HepG2 (cell line): ENCODE measurements around the gene ITPR1. TPM values are rescaled to one million over a fixed set of nuclear protein-coding genes. Genes with fewer than 3 reads are reported as not detected.

Experiments
- ATAC-seq: fragments of 200-7000 bp; cut with Tn5 transposase; 3 replicates; pipeline ENCODE4 v1.9.1; 2020; ENCODE audit warnings: mild to moderate bottlenecking, moderate library complexity
- BruUV-seq: library from RNA; stranded (reverse); fragments of 400-500 nt; replicated peaks from 2 replicates; lab custom pipeline; 2021; lab: Mats Ljungman, UMichigan
- CTCF ChIA-PET: fragments of 300-600 bp; formaldehyde crosslinking; extraction: SDS; loops from one replicate; lab custom pipeline; 2021; ENCODE audit warnings: low total read pairs, inconsistent platforms, low intra/inter-chr PET ratio; lab: Yijun Ruan, JAX
- POLR2A ChIA-PET: fragments of 350-600 bp; sonication (Branson Sonifier 250); formaldehyde crosslinking; loops from one replicate; lab custom pipeline; 2020; ENCODE audit warnings: antibody characterized with exemption, inconsistent platforms; lab: Yijun Ruan, JAX
- DNase-seq: peaks from one replicate; pipeline ENCODE4 v3.0.0-alpha.2; 2015; ENCODE audit warnings: low spot score
- FAIRE-seq: peaks from 3 replicates; lab custom pipeline; 2011; peaks lifted over from hg19 to GRCh38; lab: Jason Lieb, UNC
- H2AFZ ChIP-seq: one replicate; pipeline ENCODE4 v1.6.1; 2011; ENCODE audit warnings: low read length, inconsistent platforms
- H3K27ac ChIP-seq: fragments of 300-600 bp; 3 replicates; pipeline ENCODE4 v1.8.0; 2011; ENCODE audit warnings: mixed run types, mild to moderate bottlenecking, mixed read lengths, low read length, inconsistent platforms; ENCODE audit not compliant: insufficient read depth; ENCODE audit errors: extremely low read length
- H3K27me3 ChIP-seq, 2 experiments: fragments of 200-600 bp in 1 of 2; 2 replicates in 1 of 2; 3 replicates in 1 of 2; pipeline versions ENCODE4 v1.6.0 to v1.8.0; 2011; ENCODE audit warnings: low read length in 2 of 2, mild to moderate bottlenecking in 2 of 2, moderate library complexity in 2 of 2, inconsistent platforms in 1 of 2; ENCODE audit not compliant: insufficient read depth in 2 of 2, control insufficient read depth in 1 of 2
- H3K36me3 ChIP-seq, 2 experiments: fragments of 200-600 bp in 1 of 2; replicated peaks in 1 of 2; 2 replicates in 1 of 2; 3 replicates in 1 of 2; pipeline versions ENCODE4 v1.5.1 to v1.8.0; 2011; ENCODE audit warnings: low read length in 2 of 2, inconsistent platforms in 1 of 2; ENCODE audit not compliant: insufficient read depth in 2 of 2, control insufficient read depth in 1 of 2
- H3K4me1 ChIP-seq: 2 replicates; pipeline ENCODE4 v1.5.1; 2012; ENCODE audit warnings: low read length, inconsistent platforms; ENCODE audit not compliant: insufficient read depth
- H3K4me2 ChIP-seq: 2 replicates; pipeline ENCODE4 v1.6.0; 2011; ENCODE audit warnings: low read depth, low read length, inconsistent platforms
- H3K4me3 ChIP-seq, 3 experiments: fragments of 200-600 bp in 1 of 3; sonication (generic), shearing (Covaris generic) in 1 of 3; replicated peaks in 1 of 3; 2 replicates each; pipeline ENCODE4 v1.5.1; 2011 to 2016; ENCODE audit warnings: low read length in 3 of 3, inconsistent platforms in 2 of 3, low read depth in 2 of 3, mild to moderate bottlenecking in 2 of 3, control low read depth in 1 of 3, mixed read lengths in 1 of 3; ENCODE audit not compliant: insufficient read depth in 1 of 3
- H3K79me2 ChIP-seq: one replicate; pipeline ENCODE4 v1.6.1; 2011; ENCODE audit warnings: low read length, inconsistent platforms; ENCODE audit not compliant: insufficient read depth
- H3K9ac ChIP-seq: 2 replicates; pipeline ENCODE4 v1.6.0; 2011; ENCODE audit warnings: mild to moderate bottlenecking, low read depth, low read length, inconsistent platforms; ENCODE audit not compliant: insufficient read depth
- H3K9me3 ChIP-seq: 2 replicates; pipeline ENCODE4 v1.5.1; 2012; ENCODE audit warnings: mild to moderate bottlenecking, low read length
- H4K20me1 ChIP-seq: 2 replicates; pipeline ENCODE4 v1.6.0; 2011; ENCODE audit warnings: inconsistent platforms, mild to moderate bottlenecking, low read length, moderate library complexity; ENCODE audit not compliant: insufficient read depth
- CEBPZ ChIP-seq: IDR thresholded peaks from 2 replicates; pipeline ENCODE4 v1.6.1; 2012; ENCODE audit warnings: low read length, improper control_type of control experiment
- DBP ChIP-seq: sonication (generic); formaldehyde crosslinking; IDR thresholded peaks from 2 replicates; pipeline ENCODE4 v1.4.0; 2020; ENCODE audit warnings: missing genetic modification reagents; ENCODE audit errors: not compliant biosample characterization
- DDIT3 ChIP-seq: sonication (generic); formaldehyde crosslinking; IDR thresholded peaks from 2 replicates; pipeline ENCODE4 v1.4.0; 2020; ENCODE audit warnings: mild to moderate bottlenecking, missing genetic modification reagents
- FOXK1 ChIP-seq: sonication (generic); formaldehyde crosslinking; IDR thresholded peaks from 2 replicates; pipeline ENCODE4 v1.4.0; 2020; ENCODE audit warnings: low read depth, missing genetic modification reagents, borderline replicate concordance
- GABPB1 ChIP-seq: IDR thresholded peaks from 2 replicates; pipeline ENCODE4 v1.6.1; 2016; ENCODE audit warnings: mild to moderate bottlenecking, missing genetic modification reagents, moderate library complexity, missing compliant biosample characterization
- MAFG ChIP-seq: sonication (generic); formaldehyde crosslinking; IDR thresholded peaks from 2 replicates; pipeline ENCODE4 v1.5.1; 2020; ENCODE audit warnings: mild to moderate bottlenecking, missing genetic modification reagents
- MEIS2 ChIP-seq: sonication (generic); formaldehyde crosslinking; IDR thresholded peaks from 2 replicates; pipeline ENCODE4 v1.9.0; 2021; ENCODE audit warnings: mild to moderate bottlenecking, missing genetic modification reagents
- PAXIP1 ChIP-seq: sonication (generic); formaldehyde crosslinking; conservative IDR thresholded peaks from 2 replicates; pipeline ENCODE4 v1.4.0; 2020; ENCODE audit warnings: mild to moderate bottlenecking, missing genetic modification reagents, moderate library complexity
- PCBP1 ChIP-seq: fragments of 200-400 bp; formaldehyde crosslinking; IDR thresholded peaks from 2 replicates; pipeline ENCODE4 v1.6.1; 2017; ENCODE audit warnings: mild to moderate bottlenecking, low read depth, low read length, borderline replicate concordance
- PCBP2 ChIP-seq: fragments of 200-400 bp; formaldehyde crosslinking; optimal IDR thresholded peaks from 2 replicates; pipeline ENCODE3; 2018; ENCODE audit warnings: low read length, low read depth; ENCODE audit not compliant: poor library complexity, severe bottlenecking
- TCF7L2 ChIP-seq: IDR thresholded peaks from 2 replicates; pipeline ENCODE4 v1.6.1; 2011; ENCODE audit warnings: mild to moderate bottlenecking, low read depth, low read length, moderate library complexity
- XRCC5 ChIP-seq: fragments of 200-400 bp; formaldehyde crosslinking; optimal IDR thresholded peaks from 2 replicates; pipeline ENCODE3; 2017; ENCODE audit warnings: mild to moderate bottlenecking, low read length
- ZNF296 ChIP-seq: sonication (generic); formaldehyde crosslinking; conservative IDR thresholded peaks from 2 replicates; pipeline ENCODE4 v1.5.0; 2020; ENCODE audit warnings: mild to moderate bottlenecking, missing genetic modification reagents
- ZNF343 ChIP-seq: sonication (generic); formaldehyde crosslinking; IDR thresholded peaks from 2 replicates; pipeline ENCODE4 v1.4.0; 2020; ENCODE audit warnings: mild to moderate bottlenecking, missing genetic modification reagents
- ZNF44 ChIP-seq: sonication (generic); formaldehyde crosslinking; IDR thresholded peaks from 2 replicates; pipeline ENCODE4 v1.5.1; 2020; ENCODE audit warnings: mild to moderate bottlenecking, missing genetic modification reagents
- WGBS: methylation state at CpG from one replicate; pipeline ENCODE4 v1.1.6; 2017; ENCODE audit warnings: low lambda C conversion rate; 5-methylcytosine and 5-hydroxymethylcytosine counted together
- in situ Hi-C: cut with HindIII; loops from 2 replicates; pipeline ENCODE4 v1.10.0; 2017; ENCODE audit warnings: low pct_unique_long_range_greater_than_20kb; ENCODE audit not compliant: extremely low pct_ligation_motif_present
- intact Hi-C: fragments of 100-400 bp; cut with micrococcal nuclease; formaldehyde crosslinking; loops from one replicate; pipeline ENCODE4 v1.10.0; 2022; ENCODE audit not compliant: unreplicated experiment
- polyA plus RNA-seq, 8 experiments: library from polyadenylated mRNA; depleted of rRNA in 3 of 8; stranded (reverse) in 7 of 8; unstranded in 1 of 8; fragments of >200 nt; fragmentation: Illumina TruSeq in 4 of 8; extraction: Trizol in 4 of 8; gene quantifications; 2 replicates each; pipeline versions ENCODE4 v1.2.1 to v1.2.3, GENCODE V29; 2011 to 2016; ENCODE audit warnings: low read depth in 4 of 8, missing spikeins in 1 of 8, mixed read lengths in 1 of 8; ENCODE audit not compliant: insufficient read depth in 1 of 8
- total RNA-seq, 5 experiments: library from RNA; depleted of rRNA; stranded (reverse); fragments of >200 nt; fragmentation: Illumina TruSeq; extraction: Trizol; gene quantifications; 2 replicates each; pipeline ENCODE4 v1.2.3, GENCODE V29; 2016; ENCODE audit warnings: low read depth in 1 of 5

Gene ITPR1
- total and polyA plus RNA-seq, 2 of the 13 experiments (the other 11 are each of a cell fraction or from before 2014, with no cell fraction given) = 10.0 to 11.4 TPM

- Histone ChIP-seq H3K9ac (no peak overlapping the region), H3K79me2 (no peaks in the 10 kb centered on the region), H3K4me1 (no peaks in the 10 kb centered on the region), H3K27ac (no peak overlapping the region), H3K36me3 (peaks cover 0 to 7% of the 10 kb centered on the region in 2 experiments; a peak in 2 of 5 replicates), H4K20me1 (no peaks in the 10 kb centered on the region), H3K9me3 (no peaks in the 10 kb centered on the region), H3K4me3 (no peak overlapping the region), H3K4me2 (no peak overlapping the region), H3K27me3 (no peaks in the 10 kb centered on the region), H2AFZ (no peak overlapping the region)
- in situ Hi-C loops = no loop called here
- DNase-seq (no peak), ATAC-seq (no peak), FAIRE-seq (no peak)
- BruUV-seq = no TSS peak
- POLR2A ChIA-PET = no interaction called here
- CTCF ChIA-PET = no interaction called here
- WGBS = 97% methylated on average over 3 of the region's 3 CpGs
- intact Hi-C loops = no loop called here
- TF ChIP-seq TCF7L2 = no peak
- no peak for TF ChIP-seq PCBP1
- TF ChIP-seq DBP = no peak
- TF ChIP-seq ZNF44 (CRISPR knock-in tag) = no peak
- no peak for TF ChIP-seq XRCC5
- no peak for TF ChIP-seq GABPB1 (CRISPR knock-in tag)
- no peak for TF ChIP-seq DDIT3
- no peak for TF ChIP-seq PCBP2
- TF ChIP-seq ZNF296 = no peak
- TF ChIP-seq MAFG (CRISPR knock-in tag) = no peak
- TF ChIP-seq MEIS2 (CRISPR knock-in tag) = no peak
- TF ChIP-seq CEBPZ = no peak
- no peak for TF ChIP-seq PAXIP1 (CRISPR knock-in tag)
- no peak for TF ChIP-seq FOXK1 (CRISPR knock-in tag)
- no peak for TF ChIP-seq ZNF343 (CRISPR knock-in tag)
Measured at GRCh38 chr3:4525560-4526223, 32.5 kb downstream of the ITPR1 start.
